Measurements from ENCODE around the gene EGFL8.

GRCh38 chr6:32127409-32127716, 37.0 kb upstream of the EGFL8 start:
- no peak for TF ChIP-seq CTCF (IDR thresholded peaks at IDR 0.05)
- no peak for TF ChIP-seq EP300 (IDR thresholded peaks at IDR 0.05)

All from ovary (tissue), 3 donors.